Measurements from ENCODE around the gene PRR12. TPM values are rescaled to one million over a fixed set of nuclear protein-coding genes. Genes with fewer than 3 reads are reported as not detected.
A peak's percentile ranks its signal among the peaks of the same experiment; 100 is the strongest.

The PRR12 gene
- total RNA-seq, 1 donor from 2014 or later: 2.0 TPM

DNA sequence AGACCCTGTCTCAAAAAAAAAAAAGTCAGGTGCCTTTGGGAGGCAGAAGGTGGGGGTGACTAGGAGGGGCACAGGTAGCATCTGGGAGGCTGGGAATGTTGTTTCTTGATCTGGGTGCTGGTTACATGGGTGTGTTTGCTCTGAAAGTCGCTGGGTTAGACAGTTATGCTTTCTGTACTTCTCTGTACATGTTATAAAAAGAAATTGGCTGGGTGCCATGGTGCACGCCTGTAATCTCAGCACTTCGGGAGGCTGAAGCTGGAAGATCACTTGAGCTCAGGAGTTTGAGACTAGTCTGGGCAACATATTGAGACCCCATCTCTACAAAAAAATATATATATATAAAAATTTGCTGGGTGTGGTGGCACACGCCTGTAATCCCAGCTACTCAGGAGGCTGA is 25.7 kb upstream of the PRR12 start:
- DNase-seq (ENCODE audit: low read depth, low spot score): no peak

DNA sequence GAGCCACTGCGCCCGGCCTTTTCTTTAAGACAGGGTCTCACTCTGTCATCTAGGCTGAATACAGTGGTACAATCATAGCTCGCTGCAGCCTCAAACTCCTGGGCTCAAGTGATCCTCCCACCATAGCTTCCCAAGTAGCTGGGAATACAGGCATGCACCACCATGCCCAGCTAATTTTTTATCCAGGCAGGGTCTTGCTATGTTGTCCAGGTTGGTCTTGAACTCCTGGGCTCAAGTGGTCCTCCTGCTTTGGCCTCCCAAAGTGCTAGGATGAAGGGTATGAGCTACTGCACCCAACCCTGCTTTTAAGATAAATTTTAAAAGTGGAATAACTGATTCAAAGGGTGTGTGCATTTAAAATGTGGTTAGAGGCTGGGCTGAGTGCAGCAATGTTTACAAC is 24.7 kb upstream of the PRR12 start:
- DNase-seq (ENCODE audit: low read depth, low spot score): no peak

DNA sequence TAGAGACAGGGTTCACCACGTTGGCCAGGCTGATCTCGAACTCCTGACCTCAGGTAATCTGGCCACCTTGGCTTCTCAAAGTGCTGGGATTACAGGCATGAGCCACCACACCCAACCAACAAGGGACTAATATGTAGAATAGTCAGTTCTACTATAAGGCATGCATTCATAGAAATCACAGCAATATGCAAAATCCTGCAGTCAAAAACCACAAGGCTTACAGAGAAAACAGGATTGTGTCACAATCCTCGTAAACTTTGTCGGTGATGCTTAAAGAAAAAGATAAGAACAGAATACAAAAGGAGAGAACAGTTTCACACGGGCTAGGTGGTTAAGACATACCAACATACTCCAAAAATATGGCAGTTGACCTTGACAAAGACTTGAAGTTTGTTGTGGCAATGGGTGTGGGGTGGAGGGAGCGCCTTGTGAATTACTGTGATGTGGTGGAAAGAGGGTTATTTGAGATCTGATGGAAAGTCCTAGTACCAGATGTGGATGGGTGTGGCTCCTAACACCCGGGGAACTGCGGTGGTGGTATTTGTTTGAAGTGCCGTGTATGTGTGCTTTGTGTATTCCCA is 23.0 kb upstream of the PRR12 start:
- no peak for DNase-seq (ENCODE audit: low read depth, low spot score)

DNA sequence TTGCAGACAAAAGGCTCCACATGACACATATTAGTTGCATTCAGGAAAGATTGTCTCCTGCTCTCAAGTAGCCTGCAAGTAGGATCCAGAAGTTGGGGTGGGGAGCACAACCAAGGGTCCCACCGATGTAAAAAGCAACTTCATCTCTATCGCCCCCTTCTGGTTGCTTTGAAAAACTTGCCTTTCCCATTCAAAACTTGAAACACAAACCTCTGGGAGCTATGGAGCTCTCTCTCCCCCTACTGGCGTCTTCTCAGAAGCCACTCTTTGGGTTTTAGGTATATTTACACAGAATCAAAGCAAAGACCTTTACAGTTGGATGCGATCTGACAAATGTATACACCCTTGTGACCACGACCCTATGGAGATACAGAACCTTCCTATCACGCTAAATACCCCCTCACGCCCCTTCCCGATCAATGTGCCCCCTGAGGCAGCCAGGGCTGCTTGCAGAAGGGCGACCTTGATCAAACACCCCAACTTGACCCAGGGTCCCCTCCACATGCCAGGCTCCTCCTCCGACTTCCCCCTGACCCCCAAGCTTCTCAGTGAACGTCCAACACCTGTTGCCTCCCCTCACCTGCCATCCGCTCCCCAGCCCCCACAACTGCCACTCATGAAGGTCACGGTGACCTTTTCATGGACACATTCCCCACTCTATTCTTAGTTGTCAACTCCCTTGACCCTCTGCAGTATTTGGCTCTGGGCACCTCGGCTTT is 20.7 kb upstream of the PRR12 start:
- DNase-seq (ENCODE audit: low read depth, low spot score): peak; percentile 65

DNA sequence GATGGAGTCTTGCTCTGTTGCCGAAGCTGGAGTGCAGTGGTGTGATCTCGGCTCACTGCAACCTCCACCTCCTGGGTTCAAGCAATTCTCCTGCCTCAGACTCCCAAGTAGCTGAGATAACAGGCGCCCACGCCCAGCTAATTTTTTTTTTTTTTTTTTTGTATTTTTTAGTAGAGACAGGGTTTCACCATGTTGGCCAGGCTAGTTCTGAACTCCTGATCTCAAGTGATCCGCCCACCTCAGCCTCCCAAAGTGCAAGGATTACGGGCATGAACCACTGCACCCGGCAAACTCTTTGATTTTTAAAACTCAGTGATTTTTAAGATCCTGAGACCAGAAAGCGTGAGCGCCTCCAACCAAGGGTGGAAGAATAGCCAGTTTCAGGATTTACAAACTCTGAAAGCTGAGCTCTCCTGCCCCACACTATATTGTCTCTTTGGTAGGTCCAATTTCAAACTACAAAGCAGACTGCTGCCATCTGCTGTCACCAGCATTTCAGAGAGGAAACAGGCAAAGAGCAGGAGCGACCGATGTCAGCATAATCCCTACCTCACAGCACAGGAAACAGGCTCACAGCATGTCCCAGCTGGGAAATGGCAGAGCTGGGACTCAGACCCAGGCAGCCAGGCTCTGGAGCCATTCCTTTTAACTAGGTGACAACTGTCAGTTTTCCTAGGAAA is 19.8 kb upstream of the PRR12 start:
- no peak for DNase-seq (ENCODE audit: low read depth, low spot score)

DNA sequence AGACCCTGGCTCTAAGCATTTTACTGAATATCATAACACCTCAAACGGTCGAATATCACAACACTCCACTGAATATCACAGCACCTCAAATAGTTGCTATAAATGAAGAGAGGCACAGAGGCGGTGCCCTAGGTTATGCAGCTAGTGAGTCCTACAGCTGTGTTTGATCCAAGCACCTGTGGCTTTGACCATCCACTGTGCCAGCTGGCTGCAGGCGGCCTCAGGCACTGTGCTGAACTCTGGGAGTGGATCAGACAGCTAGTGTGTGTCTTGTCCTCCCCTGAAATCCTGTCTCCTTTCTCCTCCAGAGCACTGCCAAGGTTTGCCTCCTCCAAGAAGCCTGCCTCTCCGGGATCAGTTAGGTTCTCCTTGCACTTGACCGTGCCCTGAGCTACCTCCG is 18.0 kb upstream of the PRR12 start:
- DNase-seq (ENCODE audit: low read depth, low spot score): no peak

DNA sequence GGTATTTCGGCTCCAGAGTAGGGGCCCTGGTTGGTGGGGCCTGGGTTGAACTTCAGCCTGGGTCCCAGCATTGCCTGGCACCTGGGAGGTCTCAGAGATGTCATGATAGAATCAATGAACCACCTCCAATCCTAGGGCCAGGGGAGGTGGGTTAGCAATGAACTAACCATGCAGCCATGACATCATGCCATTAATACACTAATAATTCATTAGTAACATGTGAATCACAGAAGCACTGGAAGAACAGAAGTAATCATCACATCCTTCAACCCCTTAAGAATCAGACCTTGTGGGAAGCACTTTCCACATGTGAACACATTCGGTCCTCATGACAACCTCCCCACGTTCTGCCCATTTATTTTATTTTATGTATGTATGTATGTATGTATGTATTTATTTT is 17.6 kb upstream of the PRR12 start:
- DNase-seq (ENCODE audit: low read depth, low spot score): no peak

DNA sequence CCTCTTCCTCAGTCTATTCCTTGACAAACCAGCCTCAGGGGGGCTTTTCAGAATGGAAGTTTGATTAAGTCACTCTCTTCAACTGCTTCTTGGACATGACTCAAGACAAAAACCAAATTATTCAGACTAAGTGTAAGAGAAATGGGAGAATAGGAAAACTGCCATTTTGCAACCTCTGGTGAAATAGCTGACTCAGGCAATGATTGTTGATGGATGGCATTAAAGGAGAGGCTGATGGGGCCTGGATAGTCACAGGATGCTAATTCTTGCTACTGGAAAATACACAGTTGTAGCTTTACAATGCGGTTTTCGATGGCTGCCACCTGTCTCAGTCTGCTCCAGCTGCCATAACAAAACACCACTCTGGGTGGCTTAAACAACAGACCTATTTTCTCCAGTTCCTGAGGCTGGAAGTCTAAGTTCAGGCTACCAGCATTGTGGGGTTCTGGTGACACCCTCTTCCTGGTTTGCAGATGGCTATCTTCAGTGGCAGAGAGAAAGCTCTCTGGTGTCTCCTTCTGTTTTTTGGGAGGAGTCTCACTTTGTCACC is 16.7 kb upstream of the PRR12 start:
- DNase-seq (ENCODE audit: low read depth, low spot score): no peak

DNA sequence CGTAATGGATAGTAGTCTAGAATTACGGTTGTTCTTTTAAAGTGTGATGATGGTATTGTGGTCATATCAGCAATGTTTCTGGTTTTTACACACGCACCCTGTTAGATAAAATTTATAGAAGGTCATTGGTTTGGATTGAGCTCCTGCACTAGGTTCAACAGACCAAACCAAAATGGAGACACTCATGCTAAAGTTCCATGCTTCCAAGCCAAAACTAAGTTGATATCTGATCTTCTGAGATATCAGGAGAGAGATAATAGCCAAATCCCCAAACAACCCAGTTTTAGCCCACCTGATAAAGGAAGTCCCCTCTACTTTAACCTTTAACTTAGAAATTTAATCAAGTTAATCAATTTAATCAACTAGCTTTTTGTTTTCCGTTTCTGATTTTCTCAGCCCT is 11.8 kb upstream of the PRR12 start:
- DNase-seq (ENCODE audit: low read depth, low spot score): no peak

DNA sequence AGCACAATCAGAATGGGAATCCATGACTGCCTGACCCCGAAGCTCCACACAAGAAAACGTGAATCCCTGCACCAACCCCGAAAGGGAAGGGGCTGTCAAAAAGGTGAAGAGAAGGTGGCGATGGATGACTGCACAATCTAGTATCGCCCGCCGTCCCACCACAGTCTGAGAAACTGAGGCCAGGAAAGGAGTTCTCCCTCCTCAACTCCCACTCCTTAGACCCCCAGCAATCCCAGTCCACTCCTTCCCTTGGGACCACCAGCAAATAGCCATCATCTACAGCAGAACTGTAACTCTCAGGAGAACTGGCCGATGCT is 11.1 kb upstream of the PRR12 start:
- DNase-seq (ENCODE audit: low read depth, low spot score): no peak

DNA sequence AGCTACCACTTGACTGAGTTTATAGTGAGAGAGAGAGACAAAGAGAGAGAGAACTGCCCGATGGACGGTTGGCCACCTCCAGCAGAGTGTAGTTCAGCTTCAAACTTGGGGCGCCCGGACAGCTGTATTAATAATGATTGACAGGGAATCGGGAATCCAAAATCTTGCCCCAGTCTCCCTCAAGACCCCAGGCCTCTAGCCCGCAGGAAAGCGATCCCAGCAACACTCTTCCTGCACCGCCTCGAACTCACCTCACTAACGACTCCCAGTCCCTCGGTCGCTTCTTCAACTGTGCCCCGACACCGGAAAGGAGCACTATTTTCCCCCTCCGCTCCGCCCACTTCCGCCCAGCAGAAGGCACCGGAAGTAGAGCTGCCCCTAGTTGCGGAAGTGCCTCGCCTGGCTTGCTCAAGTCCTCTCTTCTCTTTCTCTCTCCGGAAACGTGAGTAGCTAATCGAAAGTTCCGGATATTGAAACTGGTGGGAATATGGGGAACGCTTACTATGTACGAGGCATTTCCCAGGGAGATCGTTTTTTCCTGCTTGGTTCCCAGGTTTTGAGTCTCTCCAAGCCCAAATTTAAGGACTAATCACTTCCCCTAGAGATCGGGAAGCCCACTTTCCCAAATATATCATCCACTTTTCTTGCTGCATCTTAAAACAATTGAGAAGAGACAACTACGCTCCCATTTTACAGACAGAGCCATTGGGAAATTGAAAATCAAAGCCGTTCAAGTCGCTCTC is 10.5 kb upstream of the PRR12 start, which contains the start of gene NOSIP:
TSS of gene NOSIP (minus strand) at position 293 of the 743 bp plus-strand sequence. CDS start 19,865 bp downstream, outside the sequence.
- DNase-seq (ENCODE audit: low read depth, low spot score): peak; percentile 87

DNA sequence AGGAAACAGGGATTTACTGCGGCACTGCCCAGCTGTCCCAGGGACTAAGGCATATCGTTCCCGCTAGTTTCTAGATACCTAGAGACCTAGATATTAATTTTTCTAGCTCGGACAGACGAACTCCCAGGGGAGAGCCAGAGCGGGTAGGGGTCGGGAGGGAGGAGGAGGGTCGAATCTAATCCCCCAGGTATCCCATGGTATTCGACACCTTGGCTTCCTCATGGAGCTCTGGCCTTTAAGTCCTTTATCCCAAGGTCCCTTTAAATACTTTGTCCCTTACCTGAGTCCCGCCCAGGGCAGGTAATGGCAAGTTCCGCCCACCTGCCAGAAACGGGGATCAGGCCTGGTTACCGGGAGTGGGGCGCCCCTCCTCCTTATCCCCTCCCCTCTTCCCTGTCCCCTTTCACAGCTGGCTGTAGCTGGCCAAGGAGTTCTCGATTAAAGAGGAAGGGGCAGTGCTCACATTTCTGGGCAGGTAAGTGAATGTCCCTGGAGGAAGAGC is 9.9 kb upstream of the PRR12 start, which contains the start of gene PRRG2:
TSS of gene PRRG2 (plus strand) at position 310 of the 502 bp plus-strand sequence. CDS start 1,904 bp downstream, outside the sequence.
- DNase-seq (ENCODE audit: low read depth, low spot score): no peak

DNA sequence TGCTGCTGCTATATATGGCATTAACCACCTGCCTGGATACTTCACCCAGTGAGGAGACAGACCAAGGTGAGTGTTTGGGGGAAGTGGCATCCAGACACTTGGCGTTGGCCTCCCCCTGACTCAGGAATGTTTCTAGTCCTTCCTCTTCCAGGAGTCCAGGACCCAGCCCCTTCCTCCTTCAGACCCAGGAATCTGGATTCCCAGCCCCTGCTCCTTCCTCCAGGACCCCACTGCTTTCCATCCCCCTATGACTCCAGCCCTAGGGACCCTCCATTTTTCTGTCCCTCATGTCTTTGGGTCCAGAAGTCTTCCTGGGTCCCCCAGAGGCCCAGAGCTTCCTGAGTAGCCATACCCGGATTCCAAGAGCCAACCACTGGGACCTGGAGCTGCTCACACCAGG is 7.7 kb upstream of the PRR12 start:
- no peak for DNase-seq (ENCODE audit: low read depth, low spot score)

DNA sequence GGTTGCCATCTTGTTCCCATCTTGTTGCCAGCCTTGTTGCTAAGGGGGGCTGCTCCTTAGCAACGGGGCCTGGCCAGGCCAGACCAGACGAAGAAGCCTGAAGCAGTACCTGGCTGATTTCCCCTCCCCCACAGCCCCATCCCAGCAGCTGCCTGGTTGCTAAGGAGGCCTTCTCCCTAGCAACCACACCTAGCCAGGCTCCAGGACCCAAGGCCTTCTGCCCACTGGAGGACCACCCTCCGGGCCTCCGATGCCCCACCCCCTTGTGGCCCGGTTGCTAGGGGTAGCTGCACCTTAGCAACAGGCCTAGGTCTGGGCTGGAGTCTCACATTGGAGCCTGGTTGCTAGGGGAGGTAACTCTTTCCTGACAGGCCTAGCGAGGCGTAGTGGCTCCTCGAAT is 6.0 kb upstream of the PRR12 start:
- DNase-seq (ENCODE audit: low read depth, low spot score): no peak

DNA sequence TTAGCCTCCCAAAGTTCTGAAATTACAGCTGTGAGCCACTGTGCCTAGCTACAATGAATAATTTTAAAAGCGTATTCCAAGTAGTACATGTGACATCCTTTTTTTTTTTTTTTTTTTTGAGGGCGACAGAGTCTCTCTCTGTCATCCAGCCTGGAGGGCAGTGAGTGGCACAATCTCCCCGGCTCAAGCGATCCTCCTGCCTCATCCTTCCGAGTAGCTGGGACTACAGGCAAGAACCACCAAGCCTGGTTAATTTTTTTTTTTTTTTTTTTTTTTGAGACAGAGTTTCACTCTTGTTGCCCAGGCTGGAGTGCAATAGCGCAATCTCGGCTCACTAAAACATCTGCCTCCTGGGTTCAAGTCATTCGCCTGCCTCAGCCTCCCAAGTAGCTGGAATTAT is 3.8 kb upstream of the PRR12 start:
- DNase-seq (ENCODE audit: low read depth, low spot score): no peak

DNA sequence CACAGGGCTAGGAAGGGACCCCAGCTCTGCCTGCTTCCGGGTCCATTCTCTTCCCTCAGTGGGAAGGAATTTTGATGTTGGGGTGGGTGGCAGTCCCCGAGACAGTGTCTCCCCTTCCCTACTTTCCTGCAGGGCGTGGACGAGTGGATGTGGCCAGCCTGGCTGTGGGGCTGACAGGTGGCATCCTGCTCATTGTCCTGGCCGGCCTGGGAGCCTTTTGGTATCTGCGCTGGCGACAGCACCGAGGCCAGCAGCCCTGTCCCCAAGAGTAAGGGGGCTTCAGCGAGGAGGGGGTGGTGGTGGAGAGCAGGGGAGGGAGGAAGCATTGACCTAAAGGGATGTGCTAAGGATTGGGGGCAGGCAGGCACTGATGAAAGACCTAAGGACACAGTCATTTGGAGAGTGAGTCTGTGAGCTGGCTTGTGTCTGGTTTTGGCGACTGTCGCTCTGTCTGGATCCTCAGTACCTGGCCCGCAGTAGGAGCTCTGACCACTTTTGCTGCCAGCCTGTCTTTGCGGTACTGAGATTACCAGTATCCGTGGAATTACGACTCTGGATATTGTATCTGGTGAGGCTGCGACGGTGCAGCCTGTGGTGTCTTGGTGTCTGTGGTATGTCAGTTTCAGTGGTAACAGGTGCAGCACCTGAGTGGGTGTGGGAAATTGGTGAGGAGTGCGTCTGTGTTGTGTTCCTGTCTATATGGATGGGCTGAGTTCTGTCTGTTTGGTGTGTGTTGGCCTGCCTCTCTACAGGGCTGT is 2.4 kb upstream of the PRR12 start:
- no peak for DNase-seq (ENCODE audit: low read depth, low spot score)

DNA sequence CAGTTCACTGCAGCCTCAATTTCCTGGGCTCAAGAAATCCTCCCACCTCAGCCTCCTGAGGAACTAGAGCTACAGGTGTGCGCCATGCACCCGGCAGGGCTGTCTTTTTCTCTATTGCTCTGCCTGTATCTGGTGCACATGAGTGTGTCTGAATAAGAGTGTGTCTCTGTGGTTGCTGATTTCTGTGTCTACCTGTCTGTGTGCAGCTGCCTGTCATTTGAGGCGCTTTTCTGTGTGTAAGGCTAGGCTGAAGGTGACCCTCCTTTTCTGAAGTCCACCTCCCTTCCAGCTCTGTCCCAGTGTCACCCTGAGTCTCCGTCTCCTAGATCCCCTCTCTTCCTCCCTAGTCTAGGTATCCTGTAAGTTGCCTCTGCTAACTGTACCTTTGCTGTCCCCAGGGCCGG is 1.5 kb upstream of the PRR12 start:
- DNase-seq (ENCODE audit: low read depth, low spot score): no peak

DNA sequence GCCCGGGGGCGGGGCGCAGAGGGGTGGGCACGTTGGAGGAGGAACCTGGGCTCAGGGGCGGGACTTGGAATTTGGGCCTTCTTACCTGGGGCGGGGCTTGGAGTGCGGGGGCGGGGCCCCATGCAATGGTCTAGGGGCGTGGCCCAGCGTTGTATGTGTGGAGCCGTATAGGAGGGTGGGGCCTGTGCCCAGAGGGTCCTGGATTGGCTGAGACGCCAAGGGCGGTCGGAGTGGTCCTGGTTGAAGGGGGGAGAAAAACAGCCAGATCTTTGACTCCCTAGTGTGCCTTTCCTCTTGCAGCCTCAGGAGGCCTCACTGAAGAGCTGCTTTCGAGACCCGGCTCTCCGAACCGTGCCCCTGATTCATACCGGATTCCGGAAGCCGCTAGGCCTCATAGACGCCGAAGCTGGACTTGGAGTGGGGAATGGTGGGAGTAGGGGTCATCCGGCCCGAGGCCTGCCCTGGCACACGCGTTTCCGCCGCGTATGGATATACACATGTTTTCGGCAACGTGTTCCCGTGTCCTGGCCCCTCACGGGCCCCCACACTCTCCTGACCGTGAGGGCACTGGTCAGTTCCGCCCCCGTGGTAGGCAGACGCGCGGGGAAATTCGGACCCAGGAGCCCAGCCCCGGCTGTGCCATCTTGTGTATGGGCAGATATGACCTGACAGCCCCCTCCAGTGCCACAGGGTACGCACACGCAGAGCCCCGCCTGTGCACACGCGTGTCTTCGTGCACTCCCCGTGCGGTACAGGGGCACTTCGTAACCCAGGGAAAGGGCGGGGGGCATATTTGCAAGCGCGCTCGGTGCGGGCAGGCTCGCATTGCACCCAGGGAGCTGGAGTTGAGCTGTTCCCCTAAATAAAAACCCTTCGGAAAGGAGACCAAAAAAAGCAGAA is 661 bp upstream of the PRR12 start:
- peak; percentile 92 for DNase-seq (ENCODE audit: low read depth, low spot score)

DNA sequence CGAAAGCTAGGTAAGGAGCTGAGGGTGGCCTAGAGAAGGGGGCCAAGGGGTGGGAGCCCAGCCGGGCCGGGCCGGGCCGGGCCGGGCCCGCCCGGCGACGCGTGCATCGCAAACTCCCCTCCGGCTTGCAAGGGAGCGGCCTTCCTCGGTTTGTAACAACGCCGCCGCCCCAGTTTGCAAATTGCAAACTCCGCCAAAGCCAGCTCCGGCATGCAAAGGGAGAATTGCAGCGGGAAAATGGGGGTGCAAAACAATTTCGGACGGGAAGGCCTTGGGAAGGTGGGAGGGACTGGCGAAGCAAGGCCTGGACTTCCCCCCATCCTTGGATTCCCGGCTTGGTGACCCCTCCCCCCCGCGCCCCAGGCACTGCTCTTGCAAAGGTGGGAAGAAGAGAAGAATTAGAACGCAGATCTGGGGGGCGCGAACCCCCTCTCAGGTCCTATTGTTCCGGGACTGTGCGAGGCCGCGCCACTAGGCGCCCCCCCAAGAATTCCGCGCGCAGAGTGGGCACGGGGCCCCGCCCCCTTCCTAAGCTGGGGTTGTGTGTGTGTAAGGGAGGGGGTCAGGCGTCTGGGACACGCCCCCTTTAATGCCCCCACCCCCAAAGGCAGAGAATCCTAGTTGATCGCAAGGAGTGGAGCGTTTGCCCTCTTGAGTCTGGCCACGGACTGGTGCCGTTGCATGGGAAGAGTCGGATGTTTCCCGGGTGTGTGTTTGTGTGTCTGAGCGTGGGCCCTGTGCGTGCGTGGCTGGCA is 926 bp downstream of the PRR12 start:
- no peak for DNase-seq (ENCODE audit: low read depth, low spot score)

Measured in pulmonary artery endothelial cell (primary cell).